Measurements from ENCODE around the gene RBBP5.

RBBP5 gene

DNA sequence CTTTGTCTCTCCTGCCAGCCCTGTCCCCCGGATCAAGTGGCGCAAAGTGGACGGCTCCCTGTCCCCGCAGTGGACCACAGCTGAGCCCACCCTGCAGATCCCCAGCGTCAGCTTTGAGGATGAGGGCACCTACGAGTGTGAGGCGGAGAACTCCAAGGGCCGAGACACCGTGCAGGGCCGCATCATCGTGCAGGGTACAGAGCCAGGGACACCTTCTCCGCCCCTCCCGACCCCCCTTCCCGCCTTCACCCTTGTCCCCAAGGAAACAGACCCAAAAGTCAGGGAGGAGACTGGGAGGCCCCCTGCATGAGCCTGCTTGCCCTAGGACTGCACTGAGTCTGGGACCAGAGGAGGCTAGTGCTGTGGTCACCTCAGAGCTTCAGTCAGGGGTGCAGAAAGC lies 60.6 kb downstream of the RBBP5 start:
- TF ChIP-seq, protein P1, sequence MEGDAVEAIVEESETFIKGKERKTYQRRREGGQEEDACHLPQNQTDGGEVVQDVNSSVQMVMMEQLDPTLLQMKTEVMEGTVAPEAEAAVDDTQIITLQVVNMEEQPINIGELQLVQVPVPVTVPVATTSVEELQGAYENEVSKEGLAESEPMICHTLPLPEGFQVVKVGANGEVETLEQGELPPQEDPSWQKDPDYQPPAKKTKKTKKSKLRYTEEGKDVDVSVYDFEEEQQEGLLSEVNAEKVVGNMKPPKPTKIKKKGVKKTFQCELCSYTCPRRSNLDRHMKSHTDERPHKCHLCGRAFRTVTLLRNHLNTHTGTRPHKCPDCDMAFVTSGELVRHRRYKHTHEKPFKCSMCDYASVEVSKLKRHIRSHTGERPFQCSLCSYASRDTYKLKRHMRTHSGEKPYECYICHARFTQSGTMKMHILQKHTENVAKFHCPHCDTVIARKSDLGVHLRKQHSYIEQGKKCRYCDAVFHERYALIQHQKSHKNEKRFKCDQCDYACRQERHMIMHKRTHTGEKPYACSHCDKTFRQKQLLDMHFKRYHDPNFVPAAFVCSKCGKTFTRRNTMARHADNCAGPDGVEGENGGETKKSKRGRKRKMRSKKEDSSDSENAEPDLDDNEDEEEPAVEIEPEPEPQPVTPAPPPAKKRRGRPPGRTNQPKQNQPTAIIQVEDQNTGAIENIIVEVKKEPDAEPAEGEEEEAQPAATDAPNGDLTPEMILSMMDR (conservative IDR thresholded peaks at IDR 0.05; ENCODE audit: low read length), result no peak
- H3K4me3 ChIP-seq (ENCODE audit: low read length), result no peak overlapping the region
- DNase-seq (ENCODE audit: low read depth), result no peak

DNA sequence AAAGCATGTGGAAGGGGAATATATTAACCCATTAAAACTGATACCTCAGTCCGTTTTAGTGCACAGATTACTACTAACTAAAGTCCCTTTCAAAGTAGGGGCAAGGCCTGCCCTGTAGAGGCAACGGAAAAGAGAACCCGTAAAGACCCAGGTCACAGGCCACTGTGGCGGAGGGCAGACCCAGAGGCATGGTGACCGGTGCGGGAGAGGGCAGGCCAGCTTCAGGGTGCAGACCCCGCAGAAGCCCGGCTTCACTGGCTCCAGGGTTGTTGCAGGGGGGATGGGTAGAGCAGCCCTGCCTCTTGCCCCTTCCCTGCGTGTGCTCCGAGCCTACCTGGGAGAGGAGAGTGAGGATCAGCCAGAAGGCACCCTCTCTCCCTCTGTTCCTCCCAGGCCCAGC lies 61.0 kb downstream of the RBBP5 start:
- no peak overlapping the region for H3K4me3 ChIP-seq (ENCODE audit: low read length)
- no peak for DNase-seq (ENCODE audit: low read depth)
- TF ChIP-seq, protein P1 (conservative IDR thresholded peaks at IDR 0.05; ENCODE audit: low read length), result no peak

DNA sequence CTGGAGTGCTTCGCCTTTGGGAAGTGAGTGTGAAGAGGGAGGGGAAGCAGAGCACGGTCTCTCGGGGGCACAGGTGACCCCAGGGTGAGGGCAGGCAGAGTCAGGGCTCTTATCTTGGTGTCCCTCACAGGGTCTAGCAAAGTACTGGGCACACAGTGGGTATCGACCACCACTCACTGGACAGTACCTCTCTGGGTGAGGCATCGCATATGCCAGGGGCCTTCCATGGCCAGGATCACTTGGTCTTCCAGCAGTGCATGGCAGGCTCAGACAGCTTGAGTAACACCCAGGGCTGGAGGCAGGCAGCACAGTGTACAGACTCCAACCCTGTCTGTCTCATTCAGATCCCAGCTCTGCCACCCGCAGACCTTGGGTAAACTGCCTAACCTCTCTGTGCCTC lies 62.1 kb downstream of the RBBP5 start:
- TF ChIP-seq, protein P1 (conservative IDR thresholded peaks at IDR 0.05; ENCODE audit: low read length), result no peak
- no peak overlapping the region for H3K4me3 ChIP-seq (ENCODE audit: low read length)
- no peak for DNase-seq (ENCODE audit: low read depth)

DNA sequence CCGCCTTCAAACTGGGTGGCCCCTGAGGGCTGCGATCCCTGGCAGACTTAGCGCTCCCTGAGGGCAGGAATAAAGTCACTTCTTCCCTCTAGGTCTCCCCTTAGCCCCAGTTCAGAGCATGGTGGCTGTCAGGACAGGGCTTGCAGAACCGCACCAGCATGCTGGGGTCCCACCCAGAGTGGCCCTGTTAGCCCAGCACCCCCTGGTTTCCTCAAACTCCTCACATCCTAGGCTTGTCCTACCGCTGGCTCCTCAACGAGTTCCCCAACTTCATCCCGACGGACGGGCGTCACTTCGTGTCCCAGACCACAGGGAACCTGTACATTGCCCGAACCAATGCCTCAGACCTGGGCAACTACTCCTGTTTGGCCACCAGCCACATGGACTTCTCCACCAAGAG lies 62.9 kb downstream of the RBBP5 start:
- TF ChIP-seq, protein P1 (conservative IDR thresholded peaks at IDR 0.05; ENCODE audit: low read length), result no peak
- DNase-seq (ENCODE audit: low read depth), result no peak
- no peak overlapping the region for H3K4me3 ChIP-seq (ENCODE audit: low read length)

DNA sequence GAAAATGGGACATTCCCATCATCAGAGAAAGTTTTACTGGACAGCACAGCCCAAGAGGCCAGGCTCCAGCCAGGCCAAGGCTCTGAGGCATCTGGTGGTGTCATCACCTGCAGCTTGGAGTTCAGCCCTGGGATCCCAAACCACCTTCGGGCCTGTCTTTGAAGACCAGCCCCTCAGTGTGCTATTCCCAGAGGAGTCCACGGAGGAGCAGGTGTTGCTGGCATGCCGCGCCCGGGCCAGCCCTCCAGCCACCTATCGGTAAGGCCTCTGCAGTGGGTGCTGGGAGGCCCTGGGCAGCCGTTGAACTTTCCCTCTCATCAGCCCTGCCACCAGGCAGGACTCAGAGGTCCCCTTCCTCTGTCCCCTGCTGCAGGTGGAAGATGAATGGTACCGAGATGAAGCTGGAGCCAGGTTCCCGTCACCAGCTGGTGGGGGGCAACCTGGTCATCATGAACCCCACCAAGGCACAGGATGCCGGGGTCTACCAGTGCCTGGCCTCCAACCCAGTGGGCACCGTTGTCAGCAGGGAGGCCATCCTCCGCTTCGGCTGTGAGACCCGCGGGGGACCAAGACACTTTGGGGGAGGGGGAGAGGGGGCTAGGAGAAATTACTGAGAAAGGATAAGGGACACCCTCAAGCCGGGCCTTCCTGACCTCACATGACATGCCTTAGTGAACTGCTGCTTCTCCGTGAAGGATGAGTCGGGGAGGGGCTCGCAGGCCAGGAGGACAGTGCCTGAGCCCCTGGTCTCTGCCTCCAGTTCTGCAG lies 63.8 kb downstream of the RBBP5 start:
- DNase-seq (ENCODE audit: low read depth), result no peak
- TF ChIP-seq, protein P1 (conservative IDR thresholded peaks at IDR 0.05; ENCODE audit: low read length), result no peak
- no peak overlapping the region for H3K4me3 ChIP-seq (ENCODE audit: low read length)

DNA sequence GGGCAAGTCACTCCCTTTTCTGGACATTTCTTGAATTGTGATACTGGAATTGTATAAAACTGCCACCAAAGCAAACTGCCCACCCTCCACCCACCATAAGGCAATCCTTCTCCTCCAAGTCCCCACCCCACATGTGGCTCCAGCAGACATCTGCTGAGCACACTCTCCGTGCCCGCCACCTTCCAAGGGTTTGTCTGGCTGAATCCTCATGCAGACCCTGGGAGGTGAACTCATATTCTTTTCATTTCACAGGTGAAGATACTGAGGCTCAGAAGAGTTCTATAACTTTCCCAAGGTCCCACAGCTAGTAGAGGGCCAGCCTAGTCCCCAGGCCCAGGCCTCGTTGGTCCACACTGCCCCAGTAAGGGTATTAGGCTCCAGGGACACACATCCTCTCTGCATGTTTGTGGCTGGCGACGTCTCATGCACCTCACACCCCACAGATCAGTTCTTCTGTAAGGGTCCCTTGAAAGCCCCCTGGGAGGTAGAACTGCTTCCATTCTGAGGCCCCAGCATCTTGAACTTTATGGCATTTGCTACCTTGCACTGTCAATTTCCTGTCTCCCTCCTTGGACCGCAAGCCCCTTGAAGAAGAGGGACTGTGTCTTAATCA lies 64.7 kb downstream of the RBBP5 start:
- H3K4me3 ChIP-seq (ENCODE audit: low read length), result no peak overlapping the region
- TF ChIP-seq, protein P1 (conservative IDR thresholded peaks at IDR 0.05; ENCODE audit: low read length), result no peak
- DNase-seq (ENCODE audit: low read depth), result no peak

DNA sequence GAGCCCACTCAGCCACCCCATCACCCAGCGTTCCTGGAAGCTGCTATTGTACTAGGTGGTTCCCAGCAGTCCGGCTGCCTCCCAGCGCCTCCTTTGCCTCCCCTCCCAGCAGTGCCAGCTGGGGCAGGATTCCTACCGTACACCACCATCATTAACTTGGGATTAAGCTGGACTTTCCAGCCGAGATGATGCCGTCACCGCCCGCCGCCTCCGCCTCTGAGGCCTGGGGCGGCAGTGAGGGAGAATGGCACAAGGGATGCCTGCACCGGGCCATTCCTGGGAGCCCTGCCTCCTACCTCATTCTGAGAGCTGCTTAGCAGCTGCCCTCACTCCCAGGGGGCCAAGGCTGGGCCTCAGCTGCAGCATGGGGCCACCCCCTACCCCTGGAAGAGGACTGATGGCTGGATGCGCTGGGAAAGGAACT lies 65.6 kb downstream of the RBBP5 start:
- DNase-seq (ENCODE audit: low read depth), result no peak
- TF ChIP-seq, protein P1 (conservative IDR thresholded peaks at IDR 0.05; ENCODE audit: low read length), result no peak
- H3K4me3 ChIP-seq (ENCODE audit: low read length), result no peak overlapping the region
